Measurements from ENCODE around the gene TUBB. TPM values are rescaled to one million over a fixed set of nuclear protein-coding genes. Genes with fewer than 3 reads are reported as not detected.
"Not testable (repeated sequence)": the region's sequence is repeated elsewhere in the genome, so short reads cannot be mapped to it uniquely, and the experiment has no call there.

Gene TUBB
- total RNA-seq, 2 experiments from 2014 or later: 1,556 to 1,579 TPM

DNA sequence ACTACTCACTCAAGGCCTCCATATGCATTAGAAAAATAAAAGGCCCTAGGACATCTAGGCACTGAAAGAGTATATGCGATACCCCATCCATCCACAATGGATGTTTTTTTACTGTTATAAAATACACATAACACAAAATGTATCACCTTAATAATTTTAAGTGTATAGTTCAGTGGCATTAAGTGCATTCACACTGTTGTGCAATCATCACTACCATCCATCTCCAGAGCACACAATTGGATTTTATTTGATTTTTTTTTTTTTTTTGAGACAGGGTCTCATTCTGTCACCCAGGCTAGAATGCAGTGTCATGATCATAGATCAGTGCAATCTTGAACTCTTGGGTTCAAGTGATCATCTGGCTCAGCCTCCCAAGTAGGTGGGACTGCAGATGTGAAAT, 5.9 kb upstream of the TUBB start:
- TF ChIP-seq, protein P1, sequence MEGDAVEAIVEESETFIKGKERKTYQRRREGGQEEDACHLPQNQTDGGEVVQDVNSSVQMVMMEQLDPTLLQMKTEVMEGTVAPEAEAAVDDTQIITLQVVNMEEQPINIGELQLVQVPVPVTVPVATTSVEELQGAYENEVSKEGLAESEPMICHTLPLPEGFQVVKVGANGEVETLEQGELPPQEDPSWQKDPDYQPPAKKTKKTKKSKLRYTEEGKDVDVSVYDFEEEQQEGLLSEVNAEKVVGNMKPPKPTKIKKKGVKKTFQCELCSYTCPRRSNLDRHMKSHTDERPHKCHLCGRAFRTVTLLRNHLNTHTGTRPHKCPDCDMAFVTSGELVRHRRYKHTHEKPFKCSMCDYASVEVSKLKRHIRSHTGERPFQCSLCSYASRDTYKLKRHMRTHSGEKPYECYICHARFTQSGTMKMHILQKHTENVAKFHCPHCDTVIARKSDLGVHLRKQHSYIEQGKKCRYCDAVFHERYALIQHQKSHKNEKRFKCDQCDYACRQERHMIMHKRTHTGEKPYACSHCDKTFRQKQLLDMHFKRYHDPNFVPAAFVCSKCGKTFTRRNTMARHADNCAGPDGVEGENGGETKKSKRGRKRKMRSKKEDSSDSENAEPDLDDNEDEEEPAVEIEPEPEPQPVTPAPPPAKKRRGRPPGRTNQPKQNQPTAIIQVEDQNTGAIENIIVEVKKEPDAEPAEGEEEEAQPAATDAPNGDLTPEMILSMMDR (IDR thresholded peaks at IDR 0.05): no peak
- Mint-ChIP-seq H3K4me3 (no peak overlapping the region), H3K4me1 (ENCODE audit: low read depth) (peaks cover 41% of the 10 kb centered on the region), H3K27ac (no peak overlapping the region), H3K36me3 (ENCODE audit: low read depth) (peaks cover 67% of the 10 kb centered on the region), H3K9me3 (no peaks in the 10 kb centered on the region), H3K27me3 (no peaks in the 10 kb centered on the region)
- intact Hi-C loops (cut with micrococcal nuclease): no loop called here
- ATAC-seq (no peak), DNase-seq (no peak)
- ChIA-PET CTCF (interaction anchor here (0.6 to 0.7 kb wide), 2 partner anchors 9 to 35 kb away, joined by 3 read pairs; no protein-coding TSS in a partner anchor), POLR2A (interaction anchor here (22.1 kb wide), 1 partner anchor 36 kb away, joined by 500 read pairs; the partner anchor contains the start of gene DHX16)

DNA sequence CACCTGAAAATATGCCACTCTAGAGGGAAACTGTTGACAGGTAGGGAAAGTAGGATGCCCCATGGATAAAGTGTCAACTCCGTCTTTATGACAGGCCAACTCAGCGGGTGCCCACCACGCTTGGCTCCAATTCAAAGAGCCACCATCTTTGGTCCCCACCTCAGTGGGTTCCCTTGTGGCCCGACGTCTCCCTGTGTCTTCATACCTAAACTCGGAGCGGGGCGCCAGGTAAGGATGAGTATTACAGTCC, 3.3 kb upstream of the TUBB start:
- ATAC-seq (no peak), DNase-seq (no peak)
- H3K27me3 Mint-ChIP-seq: no peaks in the 10 kb centered on the region
- peaks cover 66% of the 10 kb centered on the region for H3K36me3 Mint-ChIP-seq (ENCODE audit: low read depth)
- CTCF ChIA-PET: interaction anchor here (0.8 to 25.8 kb wide), 7 partner anchors 14 to 370 kb away, joined by 3 to 704 read pairs (median 4); partner anchors contain the start of gene DHX16
- H3K27ac Mint-ChIP-seq: peak overlapping the region; percentile 99
- intact Hi-C loops (cut with micrococcal nuclease): loop anchor here (1.0 kb wide), 1 partner anchor 35 kb away; no protein-coding TSS in a partner anchor
- POLR2A ChIA-PET: interaction anchor here (0.7 to 22.1 kb wide), 8 partner anchors 8 to 147 kb away, joined by 3 to 500 read pairs (median 8); partner anchors contain the start of genes DHX16, MRPS18B, NRM and PPP1R10
- peak overlapping the region; percentile 80 for H3K4me3 Mint-ChIP-seq
- TF ChIP-seq, protein P1 (IDR thresholded peaks at IDR 0.05): no peak
- H3K9me3 Mint-ChIP-seq: no peaks in the 10 kb centered on the region
- peaks cover 41% of the 10 kb centered on the region for H3K4me1 Mint-ChIP-seq (ENCODE audit: low read depth)

DNA sequence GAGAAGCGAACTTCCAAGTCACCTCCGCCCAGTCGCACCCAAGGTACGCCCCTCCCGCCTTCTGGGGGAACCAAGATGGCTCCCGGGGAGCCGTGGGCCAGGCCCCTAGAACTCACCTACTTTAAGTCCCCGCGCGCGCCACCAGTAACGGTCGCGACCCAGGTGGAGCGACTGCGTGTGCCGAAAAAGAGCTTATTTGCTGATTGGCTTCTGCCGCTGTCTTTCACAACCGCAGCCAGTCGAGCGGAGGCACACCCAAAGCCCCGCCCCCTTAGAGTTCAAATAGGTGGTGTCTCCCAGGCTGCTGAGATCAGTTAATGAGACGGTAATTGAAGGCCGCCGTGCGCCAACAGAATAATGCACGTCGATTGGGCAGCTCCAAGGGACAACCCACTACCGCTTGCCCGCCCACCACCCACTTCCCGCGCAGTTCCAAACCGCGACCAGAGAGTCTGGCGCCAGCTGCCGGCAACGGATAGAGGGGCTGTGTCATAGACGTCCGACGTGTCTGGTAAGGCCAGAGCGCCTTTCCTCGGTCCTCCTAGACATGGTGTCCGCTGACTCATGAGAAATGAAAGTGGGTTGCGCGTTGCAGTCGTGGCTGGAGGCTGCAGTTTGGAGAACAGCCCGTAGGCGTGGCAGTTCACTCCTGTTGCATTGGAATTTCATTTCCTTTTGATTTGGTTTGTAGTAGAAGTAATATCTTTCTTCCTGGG, 2.9 kb upstream of the TUBB start, which contains the start of gene MDC1:
Gene MDC1 (minus strand): TSS at position 153 of the 716 bp plus-strand sequence. CDS start 2,106 bp downstream, outside the sequence.
- H3K9me3 Mint-ChIP-seq: no peaks in the 10 kb centered on the region
- DNase-seq (peak; percentile 100), ATAC-seq (peak; percentile 78)
- H3K27me3 Mint-ChIP-seq: no peaks in the 10 kb centered on the region
- H3K36me3 Mint-ChIP-seq (ENCODE audit: low read depth): peaks cover 66% of the 10 kb centered on the region
- H3K4me1 Mint-ChIP-seq (ENCODE audit: low read depth): peaks cover 37% of the 10 kb centered on the region
- TF ChIP-seq, protein P1 (IDR thresholded peaks at IDR 0.05): no peak
- H3K4me3 Mint-ChIP-seq: peak within 1 kb of the TSS; percentile 80
- POLR2A ChIA-PET: interaction anchor here (0.7 to 22.1 kb wide), 9 partner anchors 9 to 147 kb away, joined by 3 to 500 read pairs (median 6); partner anchors contain the start of genes DHX16, MRPS18B, NRM and PPP1R10
- CTCF ChIA-PET: interaction anchor here (0.8 to 25.8 kb wide), 6 partner anchors 14 to 370 kb away, joined by 3 to 704 read pairs (median 5); partner anchors contain the start of gene DHX16
- H3K27ac Mint-ChIP-seq: peak within 1 kb of the TSS; percentile 99
- intact Hi-C loops (cut with micrococcal nuclease): loop anchor here (1.0 kb wide), 1 partner anchor 35 kb away; no protein-coding TSS in a partner anchor

DNA sequence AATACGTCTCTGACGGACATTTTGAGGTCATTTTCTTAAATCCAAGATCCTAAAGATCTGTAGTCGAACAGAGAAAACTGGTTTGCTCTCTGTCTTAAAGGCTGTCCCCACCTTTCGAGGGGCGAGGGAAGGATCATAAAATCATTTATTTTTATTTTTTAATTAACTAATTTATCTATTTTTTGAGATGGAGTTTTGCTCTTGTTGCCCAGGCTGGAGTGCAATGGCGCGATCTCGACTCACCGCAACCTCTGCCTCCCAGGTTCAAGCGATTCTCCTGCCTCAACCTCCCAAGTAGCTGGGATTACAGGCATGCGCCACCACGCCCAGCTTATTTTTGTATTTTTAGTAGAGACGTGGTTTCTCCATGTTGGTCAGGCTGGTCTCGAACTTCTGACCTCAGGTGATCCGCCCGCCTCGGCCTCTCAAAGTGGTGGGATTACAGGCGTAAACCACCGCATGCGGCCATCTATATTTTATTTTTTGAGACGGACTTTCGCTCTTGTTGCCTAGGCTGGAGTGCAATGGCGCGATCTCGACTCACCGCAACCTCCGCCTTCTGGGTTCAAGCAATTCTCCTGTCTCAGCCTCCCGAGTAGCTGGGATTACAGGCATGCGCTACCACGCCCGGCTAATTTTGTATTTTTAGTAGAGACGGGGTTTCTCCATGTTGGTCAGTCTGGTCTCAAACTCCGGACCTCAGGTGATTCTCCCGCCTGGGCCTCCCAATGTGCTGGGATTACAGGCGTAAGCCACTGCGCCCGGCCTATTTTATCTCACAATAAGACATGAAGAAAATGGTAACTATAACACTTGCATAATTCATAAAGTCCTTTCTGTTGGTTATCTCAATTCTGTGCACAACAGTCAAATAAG, 2.1 kb upstream of the TUBB start:
- not testable (repeated sequence) for ATAC-seq, H3K27me3 Mint-ChIP-seq, DNase-seq, H3K9me3 Mint-ChIP-seq
- Mint-ChIP-seq H3K4me3 (peak overlapping the region; percentile 80), H3K27ac (peak overlapping the region; percentile 100), H3K36me3 (ENCODE audit: low read depth) (peaks cover 66% of the 10 kb centered on the region), H3K4me1 (ENCODE audit: low read depth) (peaks cover 36% of the 10 kb centered on the region)
- ChIA-PET POLR2A (interaction anchor here (0.8 to 22.1 kb wide), 9 partner anchors 16 to 148 kb away, joined by 3 to 500 read pairs (median 27); partner anchors contain the start of genes DHX16, FLOT1, MRPS18B and NRM), CTCF (interaction anchor here (1.0 to 25.8 kb wide), 5 partner anchors 12 to 41 kb away, joined by 3 to 704 read pairs (median 6); partner anchors contain the start of gene DHX16)
- intact Hi-C loops (cut with micrococcal nuclease): loop anchor here (1.0 kb wide), 1 partner anchor 36 kb away; no protein-coding TSS in a partner anchor
- TF ChIP-seq, protein P1 (IDR thresholded peaks at IDR 0.05): peak; percentile 49

Data from activated CD8-positive, alpha-beta T cell treated with anti-CD3 and anti-CD28 coated beads for 36 hours (primary cell).